ENCODE results near the gene GEMIN7. TPM values are rescaled to one million over a fixed set of nuclear protein-coding genes. Genes with fewer than 3 reads are reported as not detected.
A peak's percentile ranks its signal among the peaks of the same experiment; 100 is the strongest.

GEMIN7 gene
- total RNA-seq, 1 donor from 2014 or later: 63.6 TPM

GRCh38 chr19:45121827-45122345, 42.8 kb downstream of the GEMIN7 start:
- DNase-seq (ENCODE audit: low read depth): no peak
- no peaks in the 10 kb centered on the region for H3K27me3 ChIP-seq (ENCODE audit: control insufficient read depth, insufficient read depth, low read length)
- H3K36me3 ChIP-seq (ENCODE audit: control insufficient read depth, insufficient read depth, low read length): no peaks in the 10 kb centered on the region
- TF ChIP-seq CTCF (IDR thresholded peaks at IDR 0.05; ENCODE audit: insufficient read depth, low read length, poor library complexity, severe bottlenecking): no peak
- no peak overlapping the region for H3K4me3 ChIP-seq (ENCODE audit: low read depth, low read length)

GRCh38 chr19:45122832-45123231, 43.8 kb downstream of the GEMIN7 start:
- Histone ChIP-seq H3K27me3 (ENCODE audit: control insufficient read depth, insufficient read depth, low read length) (no peaks in the 10 kb centered on the region), H3K4me3 (ENCODE audit: low read depth, low read length) (no peak overlapping the region), H3K36me3 (ENCODE audit: control insufficient read depth, insufficient read depth, low read length) (no peaks in the 10 kb centered on the region)
- TF ChIP-seq CTCF (IDR thresholded peaks at IDR 0.05; ENCODE audit: insufficient read depth, low read length, poor library complexity, severe bottlenecking): no peak
- DNase-seq (ENCODE audit: low read depth): no peak

GRCh38 chr19:45123440-45123850, 44.4 kb downstream of the GEMIN7 start:
- H3K4me3 ChIP-seq (ENCODE audit: low read depth, low read length): no peak overlapping the region
- no peak for TF ChIP-seq CTCF (IDR thresholded peaks at IDR 0.05; ENCODE audit: insufficient read depth, low read length, poor library complexity, severe bottlenecking)
- no peaks in the 10 kb centered on the region for H3K36me3 ChIP-seq (ENCODE audit: control insufficient read depth, insufficient read depth, low read length)
- H3K27me3 ChIP-seq (ENCODE audit: control insufficient read depth, insufficient read depth, low read length): no peaks in the 10 kb centered on the region
- DNase-seq (ENCODE audit: low read depth): no peak

GRCh38 chr19:45124021-45124420, 45.0 kb downstream of the GEMIN7 start:
- TF ChIP-seq CTCF (IDR thresholded peaks at IDR 0.05; ENCODE audit: insufficient read depth, low read length, poor library complexity, severe bottlenecking): no peak
- Histone ChIP-seq H3K27me3 (ENCODE audit: control insufficient read depth, insufficient read depth, low read length) (no peaks in the 10 kb centered on the region), H3K4me3 (ENCODE audit: low read depth, low read length) (no peak overlapping the region), H3K36me3 (ENCODE audit: control insufficient read depth, insufficient read depth, low read length) (no peaks in the 10 kb centered on the region)
- DNase-seq (ENCODE audit: low read depth): no peak

GRCh38 chr19:45125360-45125759, 46.3 kb downstream of the GEMIN7 start:
- Histone ChIP-seq H3K4me3 (ENCODE audit: low read depth, low read length) (no peak overlapping the region), H3K36me3 (ENCODE audit: control insufficient read depth, insufficient read depth, low read length) (no peaks in the 10 kb centered on the region), H3K27me3 (ENCODE audit: control insufficient read depth, insufficient read depth, low read length) (no peaks in the 10 kb centered on the region)
- DNase-seq (ENCODE audit: low read depth): no peak
- no peak for TF ChIP-seq CTCF (IDR thresholded peaks at IDR 0.05; ENCODE audit: insufficient read depth, low read length, poor library complexity, severe bottlenecking)

GRCh38 chr19:45125975-45126493, 47.0 kb downstream of the GEMIN7 start:
- H3K4me3 ChIP-seq (ENCODE audit: low read depth, low read length): no peak overlapping the region
- no peaks in the 10 kb centered on the region for H3K27me3 ChIP-seq (ENCODE audit: control insufficient read depth, insufficient read depth, low read length)
- DNase-seq (ENCODE audit: low read depth): no peak
- peak; percentile 80 for TF ChIP-seq CTCF (IDR thresholded peaks at IDR 0.05; ENCODE audit: insufficient read depth, low read length, poor library complexity, severe bottlenecking)
- H3K36me3 ChIP-seq (ENCODE audit: control insufficient read depth, insufficient read depth, low read length): no peaks in the 10 kb centered on the region
